ENCODE measurements around the gene MACROH2A1. TPM values are rescaled to one million over a fixed set of nuclear protein-coding genes. Genes with fewer than 3 reads are reported as not detected.

MACROH2A1 gene
- total RNA-seq, 1 donor from 2014 or later, result 190 TPM

- no peaks in the 10 kb centered on the region for H3K9me3 ChIP-seq
- intact Hi-C loops (cut with DNase I), result no loop called here
- H3K27ac ChIP-seq, result no peak overlapping the region
- TF ChIP-seq CTCF (IDR thresholded peaks at IDR 0.05), result no peak
- TF ChIP-seq POLR2AphosphoS5 (IDR thresholded peaks at IDR 0.05; ENCODE audit: insufficient read depth in 1 of 2, low read depth in 1 of 2), result no peak
- no peak for TF ChIP-seq POLR2A (IDR thresholded peaks at IDR 0.05)
- H3K27me3 ChIP-seq, result no peaks in the 10 kb centered on the region
- H3K36me3 ChIP-seq, result no peaks in the 10 kb centered on the region
- no peak overlapping the region for H3K4me3 ChIP-seq
- DNase-seq (ENCODE audit: extremely low spot score in 2 of 2), result no peak
- no peaks in the 10 kb centered on the region for H3K4me1 ChIP-seq
Measured at GRCh38 chr5:135426102-135427082, 27.4 kb upstream of the MACROH2A1 start.

- Histone ChIP-seq H3K36me3 (no peaks in the 10 kb centered on the region), H3K4me1 (no peaks in the 10 kb centered on the region), H3K27ac (no peak overlapping the region), H3K9me3 (no peaks in the 10 kb centered on the region), H3K4me3 (no peak overlapping the region), H3K27me3 (no peaks in the 10 kb centered on the region)
- DNase-seq (ENCODE audit: extremely low spot score in 2 of 2), result no peak
- TF ChIP-seq POLR2A (IDR thresholded peaks at IDR 0.05) (no peak), POLR2AphosphoS5 (IDR thresholded peaks at IDR 0.05; ENCODE audit: insufficient read depth in 1 of 2, low read depth in 1 of 2) (no peak), CTCF (IDR thresholded peaks at IDR 0.05) (no peak)
- intact Hi-C loops (cut with DNase I), result no loop called here
Measured at GRCh38 chr5:135425641-135426040, 26.6 kb upstream of the MACROH2A1 start.

GRCh38 chr5:135423846-135424168 is 24.8 kb upstream of the MACROH2A1 start:
- Histone ChIP-seq H3K9me3 (no peaks in the 10 kb centered on the region), H3K27ac (no peak overlapping the region), H3K36me3 (no peaks in the 10 kb centered on the region), H3K27me3 (no peaks in the 10 kb centered on the region), H3K4me3 (no peak overlapping the region), H3K4me1 (no peaks in the 10 kb centered on the region)
- intact Hi-C loops (cut with DNase I), result no loop called here
- no peak for TF ChIP-seq POLR2AphosphoS5 (IDR thresholded peaks at IDR 0.05; ENCODE audit: insufficient read depth in 1 of 2, low read depth in 1 of 2)
- no peak for TF ChIP-seq POLR2A (IDR thresholded peaks at IDR 0.05)
- no peak for TF ChIP-seq CTCF (IDR thresholded peaks at IDR 0.05)
- DNase-seq (ENCODE audit: extremely low spot score in 2 of 2), result no peak

GRCh38 chr5:135423146-135423845 is 24.3 kb upstream of the MACROH2A1 start:
- H3K27me3 ChIP-seq, result no peaks in the 10 kb centered on the region

More at GRCh38 chr5:135423146-135423845, 24.3 kb upstream of the MACROH2A1 start:
- Histone ChIP-seq H3K36me3 (no peaks in the 10 kb centered on the region), H3K9me3 (no peaks in the 10 kb centered on the region), H3K4me1 (no peaks in the 10 kb centered on the region), H3K4me3 (no peak overlapping the region), H3K27ac (no peak overlapping the region)
- TF ChIP-seq POLR2A (IDR thresholded peaks at IDR 0.05) (no peak), POLR2AphosphoS5 (IDR thresholded peaks at IDR 0.05; ENCODE audit: insufficient read depth in 1 of 2, low read depth in 1 of 2) (no peak), CTCF (IDR thresholded peaks at IDR 0.05) (no peak)
- intact Hi-C loops (cut with DNase I), result no loop called here
- DNase-seq (ENCODE audit: extremely low spot score in 2 of 2), result no peak

Data from vagina (tissue), 2 donors.